ENCODE data around the gene MYO10.

MYO10 gene

DNA sequence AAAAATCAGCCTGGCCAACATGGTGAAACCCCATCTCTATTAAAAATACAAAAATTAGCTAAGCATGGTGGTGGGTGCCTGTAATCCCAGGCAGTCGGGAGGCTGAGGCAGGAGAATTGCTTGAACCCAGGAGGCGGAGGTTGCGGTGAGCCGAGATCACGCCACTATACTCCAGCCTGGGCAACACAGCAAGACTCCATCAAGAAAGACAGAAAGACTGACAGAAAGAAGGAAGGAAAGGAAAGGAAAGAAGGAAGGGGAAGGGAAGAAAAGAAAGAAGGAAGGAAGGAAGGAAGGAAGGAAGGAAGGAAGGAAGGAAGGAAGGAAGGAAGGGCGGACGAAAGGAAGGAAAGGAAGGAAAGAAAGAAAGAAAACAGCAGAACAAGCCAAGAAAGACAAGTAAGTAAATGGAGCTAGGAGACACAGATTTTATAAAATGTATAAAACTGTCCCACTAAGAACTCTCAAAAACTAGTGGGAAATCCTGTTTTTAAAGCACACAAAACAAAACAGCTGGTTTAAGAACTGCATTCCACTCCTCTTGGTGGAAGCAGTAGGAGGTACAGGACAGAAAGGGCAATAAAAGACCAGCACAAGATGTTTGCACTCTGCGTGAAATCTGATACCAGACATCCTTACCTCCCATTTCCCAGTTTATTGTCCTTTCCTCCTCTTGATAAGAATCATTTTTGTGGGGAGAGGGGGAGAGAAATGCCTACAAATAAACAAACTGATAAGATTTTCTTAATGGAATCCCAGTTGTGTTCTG lies 46.7 kb downstream of the MYO10 start (continued):
- TF ChIP-seq, protein P1, sequence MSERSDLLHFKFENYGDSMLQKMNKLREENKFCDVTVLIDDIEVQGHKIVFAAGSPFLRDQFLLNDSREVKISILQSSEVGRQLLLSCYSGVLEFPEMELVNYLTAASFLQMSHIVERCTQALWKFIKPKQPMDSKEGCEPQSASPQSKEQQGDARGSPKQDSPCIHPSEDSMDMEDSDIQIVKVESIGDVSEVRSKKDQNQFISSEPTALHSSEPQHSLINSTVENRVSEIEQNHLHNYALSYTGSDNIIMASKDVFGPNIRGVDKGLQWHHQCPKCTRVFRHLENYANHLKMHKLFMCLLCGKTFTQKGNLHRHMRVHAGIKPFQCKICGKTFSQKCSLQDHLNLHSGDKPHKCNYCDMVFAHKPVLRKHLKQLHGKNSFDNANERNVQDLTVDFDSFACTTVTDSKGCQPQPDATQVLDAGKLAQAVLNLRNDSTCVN (tag by site-specific recombination; optimal IDR thresholded peaks at IDR 0.05), result no peak
- TF ChIP-seq IKZF3 (tag by site-specific recombination; IDR thresholded peaks at IDR 0.05) (peak; percentile 98), ZNF514 (tag by site-specific recombination; IDR thresholded peaks at IDR 0.05) (no peak), ZNF248 (tag by site-specific recombination; IDR thresholded peaks at IDR 0.05) (no peak), ZNF664 (tag by site-specific recombination; IDR thresholded peaks at IDR 0.05) (0 out of 2 replicates have a peak, but pooled peaks have one; percentile 7), ZNF138 (tag by site-specific recombination; IDR thresholded peaks at IDR 0.05; ENCODE audit: borderline replicate concordance) (no peak), HOXA7 (CRISPR knock-in tag; IDR thresholded peaks at IDR 0.05; ENCODE audit: borderline replicate concordance) (no peak), ZSCAN16 (tag by site-specific recombination; IDR thresholded peaks at IDR 0.05) (no peak; the same call in 1 of the 2 replicates), ZNF521 (tag by site-specific recombination; IDR thresholded peaks at IDR 0.05) (no peak), ZBTB6 (tag by site-specific recombination; IDR thresholded peaks at IDR 0.05) (no peak), YY1 (tag by site-specific recombination; IDR thresholded peaks at IDR 0.05) (peak; percentile 74; the same call in 1 of the 2 replicates), ZNF239 (tag by site-specific recombination; IDR thresholded peaks at IDR 0.05) (no peak), HIC1 (tag by site-specific recombination; IDR thresholded peaks at IDR 0.05) (peak; percentile 90), ZNF121 (tag by site-specific recombination; IDR thresholded peaks at IDR 0.05) (peak; percentile 100), MYNN (tag by site-specific recombination; IDR thresholded peaks at IDR 0.05; ENCODE audit: borderline replicate concordance) (peak; percentile 75), ZNF114 (tag by site-specific recombination; IDR thresholded peaks at IDR 0.05) (no peak), ZNF404 (tag by site-specific recombination; IDR thresholded peaks at IDR 0.05) (no peak), PRDM4 (tag by site-specific recombination; IDR thresholded peaks at IDR 0.05) (no peak), WT1 (tag by site-specific recombination; IDR thresholded peaks at IDR 0.05) (peak; percentile 100), ZNF311 (tag by site-specific recombination; IDR thresholded peaks at IDR 0.05; ENCODE audit: borderline replicate concordance) (no peak)
- TF ChIP-seq, protein P2, sequence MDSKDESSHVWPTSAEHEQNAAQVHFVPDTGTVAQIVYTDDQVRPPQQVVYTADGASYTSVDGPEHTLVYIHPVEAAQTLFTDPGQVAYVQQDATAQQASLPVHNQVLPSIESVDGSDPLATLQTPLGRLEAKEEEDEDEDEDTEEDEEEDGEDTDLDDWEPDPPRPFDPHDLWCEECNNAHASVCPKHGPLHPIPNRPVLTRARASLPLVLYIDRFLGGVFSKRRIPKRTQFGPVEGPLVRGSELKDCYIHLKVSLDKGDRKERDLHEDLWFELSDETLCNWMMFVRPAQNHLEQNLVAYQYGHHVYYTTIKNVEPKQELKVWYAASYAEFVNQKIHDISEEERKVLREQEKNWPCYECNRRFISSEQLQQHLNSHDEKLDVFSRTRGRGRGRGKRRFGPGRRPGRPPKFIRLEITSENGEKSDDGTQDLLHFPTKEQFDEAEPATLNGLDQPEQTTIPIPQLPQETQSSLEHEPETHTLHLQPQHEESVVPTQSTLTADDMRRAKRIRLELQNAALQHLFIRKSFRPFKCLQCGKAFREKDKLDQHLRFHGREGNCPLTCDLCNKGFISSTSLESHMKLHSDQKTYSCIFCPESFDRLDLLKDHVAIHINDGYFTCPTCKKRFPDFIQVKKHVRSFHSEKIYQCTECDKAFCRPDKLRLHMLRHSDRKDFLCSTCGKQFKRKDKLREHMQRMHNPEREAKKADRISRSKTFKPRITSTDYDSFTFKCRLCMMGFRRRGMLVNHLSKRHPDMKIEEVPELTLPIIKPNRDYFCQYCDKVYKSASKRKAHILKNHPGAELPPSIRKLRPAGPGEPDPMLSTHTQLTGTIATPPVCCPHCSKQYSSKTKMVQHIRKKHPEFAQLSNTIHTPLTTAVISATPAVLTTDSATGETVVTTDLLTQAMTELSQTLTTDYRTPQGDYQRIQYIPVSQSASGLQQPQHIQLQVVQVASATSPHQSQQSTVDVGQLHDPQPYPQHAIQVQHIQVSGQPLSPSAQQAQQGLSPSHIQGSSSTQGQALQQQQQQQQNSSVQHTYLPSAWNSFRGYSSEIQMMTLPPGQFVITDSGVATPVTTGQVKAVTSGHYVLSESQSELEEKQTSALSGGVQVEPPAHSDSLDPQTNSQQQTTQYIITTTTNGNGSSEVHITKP (tag by site-specific recombination; IDR thresholded peaks at IDR 0.05), result peak; percentile 86
- TF ChIP-seq, protein P3, sequence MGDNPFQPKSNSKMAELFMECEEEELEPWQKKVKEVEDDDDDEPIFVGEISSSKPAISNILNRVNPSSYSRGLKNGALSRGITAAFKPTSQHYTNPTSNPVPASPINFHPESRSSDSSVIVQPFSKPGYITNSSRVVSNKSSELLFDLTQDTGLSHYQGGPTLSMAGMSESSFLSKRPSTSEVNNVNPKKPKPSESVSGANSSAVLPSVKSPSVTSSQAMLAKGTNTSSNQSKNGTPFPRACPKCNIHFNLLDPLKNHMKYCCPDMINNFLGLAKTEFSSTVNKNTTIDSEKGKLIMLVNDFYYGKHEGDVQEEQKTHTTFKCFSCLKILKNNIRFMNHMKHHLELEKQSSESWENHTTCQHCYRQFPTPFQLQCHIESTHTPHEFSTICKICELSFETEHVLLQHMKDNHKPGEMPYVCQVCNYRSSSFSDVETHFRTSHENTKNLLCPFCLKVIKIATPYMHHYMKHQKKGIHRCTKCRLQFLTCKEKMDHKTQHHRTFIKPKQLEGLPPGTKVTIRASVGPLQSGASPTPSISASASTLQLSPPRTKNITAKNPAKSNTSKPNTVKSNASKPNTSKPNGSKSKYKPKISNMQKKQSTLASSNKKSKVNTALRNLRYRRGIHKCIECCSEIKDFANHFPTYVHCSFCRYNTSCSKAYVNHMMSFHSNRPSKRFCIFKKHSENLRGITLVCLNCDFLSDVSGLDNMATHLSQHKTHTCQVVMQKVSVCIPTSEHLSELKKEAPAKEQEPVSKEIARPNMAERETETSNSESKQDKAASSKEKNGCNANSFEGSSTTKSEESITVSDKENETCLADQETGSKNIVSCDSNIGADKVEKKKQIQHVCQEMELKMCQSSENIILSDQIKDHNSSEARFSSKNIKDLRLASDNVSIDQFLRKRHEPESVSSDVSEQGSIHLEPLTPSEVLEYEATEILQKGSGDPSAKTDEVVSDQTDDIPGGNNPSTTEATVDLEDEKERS (tag by site-specific recombination; IDR thresholded peaks at IDR 0.05), result no peak
- TF ChIP-seq, protein P4, sequence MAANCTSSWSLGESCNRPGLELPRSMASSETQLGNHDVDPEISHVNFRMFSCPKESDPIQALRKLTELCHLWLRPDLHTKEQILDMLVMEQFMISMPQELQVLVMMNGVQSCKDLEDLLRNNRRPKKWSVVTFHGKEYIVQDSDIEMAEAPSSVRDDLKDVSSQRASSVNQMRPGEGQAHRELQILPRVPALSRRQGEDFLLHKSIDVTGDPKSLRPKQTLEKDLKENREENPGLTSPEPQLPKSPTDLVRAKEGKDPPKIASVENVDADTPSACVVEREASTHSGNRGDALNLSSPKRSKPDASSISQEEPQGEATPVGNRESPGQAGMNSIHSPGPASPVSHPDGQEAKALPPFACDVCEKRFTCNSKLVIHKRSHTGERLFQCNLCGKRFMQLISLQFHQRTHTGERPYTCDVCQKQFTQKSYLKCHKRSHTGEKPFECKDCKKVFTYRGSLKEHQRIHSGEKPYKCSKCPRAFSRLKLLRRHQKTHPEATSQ (tag by site-specific recombination; IDR thresholded peaks at IDR 0.05), result no peak
